HepG2 (cell line): Measurements from ENCODE around the gene LRRC25. TPM values are rescaled to one million over a fixed set of nuclear protein-coding genes. Genes with fewer than 3 reads are reported as not detected.

Experiments used
- ATAC-seq: fragments of 200-7000 bp; cut with Tn5 transposase; 3 replicates; pipeline ENCODE4 v1.9.1; 2020; ENCODE audit warnings: mild to moderate bottlenecking, moderate library complexity
- BruUV-seq: library from RNA; stranded (reverse); fragments of 400-500 nt; replicated peaks from 2 replicates; lab custom pipeline; 2021; lab: Mats Ljungman, UMichigan
- CTCF ChIA-PET: fragments of 300-600 bp; formaldehyde crosslinking; extraction: SDS; loops from one replicate; lab custom pipeline; 2021; ENCODE audit warnings: low total read pairs, inconsistent platforms, low intra/inter-chr PET ratio; lab: Yijun Ruan, JAX
- POLR2A ChIA-PET: fragments of 350-600 bp; sonication (Branson Sonifier 250); formaldehyde crosslinking; loops from one replicate; lab custom pipeline; 2020; ENCODE audit warnings: antibody characterized with exemption, inconsistent platforms; lab: Yijun Ruan, JAX
- DNase-seq: peaks from one replicate; pipeline ENCODE4 v3.0.0-alpha.2; 2015; ENCODE audit warnings: low spot score
- FAIRE-seq: peaks from 3 replicates; lab custom pipeline; 2011; peaks lifted over from hg19 to GRCh38; lab: Jason Lieb, UNC
- H2AFZ ChIP-seq: one replicate; pipeline ENCODE4 v1.6.1; 2011; ENCODE audit warnings: low read length, inconsistent platforms
- H3K27ac ChIP-seq: fragments of 300-600 bp; 3 replicates; pipeline ENCODE4 v1.8.0; 2011; ENCODE audit warnings: mixed run types, mild to moderate bottlenecking, mixed read lengths, low read length, inconsistent platforms; ENCODE audit not compliant: insufficient read depth; ENCODE audit errors: extremely low read length
- H3K27me3 ChIP-seq, 2 experiments: fragments of 200-600 bp in 1 of 2; 2 replicates in 1 of 2; 3 replicates in 1 of 2; pipeline versions ENCODE4 v1.6.0 to v1.8.0; 2011; ENCODE audit warnings: low read length in 2 of 2, mild to moderate bottlenecking in 2 of 2, moderate library complexity in 2 of 2, inconsistent platforms in 1 of 2; ENCODE audit not compliant: insufficient read depth in 2 of 2, control insufficient read depth in 1 of 2
- H3K36me3 ChIP-seq, 2 experiments: fragments of 200-600 bp in 1 of 2; replicated peaks in 1 of 2; 2 replicates in 1 of 2; 3 replicates in 1 of 2; pipeline versions ENCODE4 v1.5.1 to v1.8.0; 2011; ENCODE audit warnings: low read length in 2 of 2, inconsistent platforms in 1 of 2; ENCODE audit not compliant: insufficient read depth in 2 of 2, control insufficient read depth in 1 of 2
- H3K4me1 ChIP-seq: 2 replicates; pipeline ENCODE4 v1.5.1; 2012; ENCODE audit warnings: low read length, inconsistent platforms; ENCODE audit not compliant: insufficient read depth
- H3K4me2 ChIP-seq: 2 replicates; pipeline ENCODE4 v1.6.0; 2011; ENCODE audit warnings: low read depth, low read length, inconsistent platforms
- H3K4me3 ChIP-seq, 3 experiments: fragments of 200-600 bp in 1 of 3; sonication (generic), shearing (Covaris generic) in 1 of 3; replicated peaks in 1 of 3; 2 replicates each; pipeline ENCODE4 v1.5.1; 2011 to 2016; ENCODE audit warnings: low read length in 3 of 3, inconsistent platforms in 2 of 3, low read depth in 2 of 3, mild to moderate bottlenecking in 2 of 3, control low read depth in 1 of 3, mixed read lengths in 1 of 3; ENCODE audit not compliant: insufficient read depth in 1 of 3
- H3K79me2 ChIP-seq: one replicate; pipeline ENCODE4 v1.6.1; 2011; ENCODE audit warnings: low read length, inconsistent platforms; ENCODE audit not compliant: insufficient read depth
- H3K9ac ChIP-seq: 2 replicates; pipeline ENCODE4 v1.6.0; 2011; ENCODE audit warnings: mild to moderate bottlenecking, low read depth, low read length, inconsistent platforms; ENCODE audit not compliant: insufficient read depth
- H3K9me3 ChIP-seq: 2 replicates; pipeline ENCODE4 v1.5.1; 2012; ENCODE audit warnings: mild to moderate bottlenecking, low read length
- H4K20me1 ChIP-seq: 2 replicates; pipeline ENCODE4 v1.6.0; 2011; ENCODE audit warnings: inconsistent platforms, mild to moderate bottlenecking, low read length, moderate library complexity; ENCODE audit not compliant: insufficient read depth
- AGO2 ChIP-seq: fragments of 200-400 bp; formaldehyde crosslinking; optimal IDR thresholded peaks from 2 replicates; pipeline ENCODE3; 2017; ENCODE audit warnings: mild to moderate bottlenecking, low read depth, low read length, moderate library complexity
- ARID2 ChIP-seq: sonication (generic); formaldehyde crosslinking; IDR thresholded peaks from 2 replicates; pipeline ENCODE4 v1.8.1; 2022; ENCODE audit warnings: mild to moderate bottlenecking, missing genetic modification reagents, borderline replicate concordance
- RFX1 ChIP-seq: fragments of 450-650 bp; IDR thresholded peaks from 2 replicates; pipeline ENCODE4 v1.6.1; 2017
- ZNF44 ChIP-seq: sonication (generic); formaldehyde crosslinking; IDR thresholded peaks from 2 replicates; pipeline ENCODE4 v1.5.1; 2020; ENCODE audit warnings: mild to moderate bottlenecking, missing genetic modification reagents
- ZNF768 ChIP-seq: sonication (generic); formaldehyde crosslinking; IDR thresholded peaks from 2 replicates; pipeline ENCODE4 v1.4.0; 2020; ENCODE audit warnings: missing genetic modification reagents
- WGBS: methylation state at CpG from one replicate; pipeline ENCODE4 v1.1.6; 2017; ENCODE audit warnings: low lambda C conversion rate; 5-methylcytosine and 5-hydroxymethylcytosine counted together
- in situ Hi-C: cut with HindIII; loops from 2 replicates; pipeline ENCODE4 v1.10.0; 2017; ENCODE audit warnings: low pct_unique_long_range_greater_than_20kb; ENCODE audit not compliant: extremely low pct_ligation_motif_present
- intact Hi-C: fragments of 100-400 bp; cut with micrococcal nuclease; formaldehyde crosslinking; loops from one replicate; pipeline ENCODE4 v1.10.0; 2022; ENCODE audit not compliant: unreplicated experiment
- polyA plus RNA-seq, 8 experiments: library from polyadenylated mRNA; depleted of rRNA in 3 of 8; stranded (reverse) in 7 of 8; unstranded in 1 of 8; fragments of >200 nt; fragmentation: Illumina TruSeq in 4 of 8; extraction: Trizol in 4 of 8; gene quantifications; 2 replicates each; pipeline versions ENCODE4 v1.2.1 to v1.2.3, GENCODE V29; 2011 to 2016; ENCODE audit warnings: low read depth in 4 of 8, missing spikeins in 1 of 8, mixed read lengths in 1 of 8; ENCODE audit not compliant: insufficient read depth in 1 of 8
- total RNA-seq, 5 experiments: library from RNA; depleted of rRNA; stranded (reverse); fragments of >200 nt; fragmentation: Illumina TruSeq; extraction: Trizol; gene quantifications; 2 replicates each; pipeline ENCODE4 v1.2.3, GENCODE V29; 2016; ENCODE audit warnings: low read depth in 1 of 5

Gene LRRC25
- total and polyA plus RNA-seq, 2 of the 13 experiments (the other 11 are each of a cell fraction or from before 2014, with no cell fraction given): 0.13 to 0.53 TPM

GRCh38 chr19:18429717-18430416 is 32.4 kb upstream of the LRRC25 start:
- no peak overlapping the region for H3K4me2 ChIP-seq
- no peaks in the 10 kb centered on the region for H3K27me3 ChIP-seq
- no peaks in the 10 kb centered on the region for H3K9me3 ChIP-seq
- in situ Hi-C loops: no loop called here
- peak; percentile 97 for TF ChIP-seq ZNF768
- TF ChIP-seq ARID2 (CRISPR knock-in tag): no peak
- TF ChIP-seq, all 625 proteins: peak for 1
- 97% methylated on average over 10 of the region's 13 CpGs for WGBS
- Histone ChIP-seq H3K4me3 (no peak overlapping the region), H4K20me1 (no peaks in the 10 kb centered on the region), H3K4me1 (no peaks in the 10 kb centered on the region), H2AFZ (no peak overlapping the region), H3K9ac (no peak overlapping the region), H3K27ac (no peak overlapping the region), H3K79me2 (no peaks in the 10 kb centered on the region), H3K36me3 (peaks cover 1 to 3% of the 10 kb centered on the region in 2 experiments; a peak in 2 of 5 replicates)
- FAIRE-seq: no peak
- CTCF ChIA-PET: no interaction called here
- no peak for ATAC-seq
- BruUV-seq: no TSS peak
- DNase-seq: no peak
- intact Hi-C loops: no loop called here
- POLR2A ChIA-PET: no interaction called here

DNA sequence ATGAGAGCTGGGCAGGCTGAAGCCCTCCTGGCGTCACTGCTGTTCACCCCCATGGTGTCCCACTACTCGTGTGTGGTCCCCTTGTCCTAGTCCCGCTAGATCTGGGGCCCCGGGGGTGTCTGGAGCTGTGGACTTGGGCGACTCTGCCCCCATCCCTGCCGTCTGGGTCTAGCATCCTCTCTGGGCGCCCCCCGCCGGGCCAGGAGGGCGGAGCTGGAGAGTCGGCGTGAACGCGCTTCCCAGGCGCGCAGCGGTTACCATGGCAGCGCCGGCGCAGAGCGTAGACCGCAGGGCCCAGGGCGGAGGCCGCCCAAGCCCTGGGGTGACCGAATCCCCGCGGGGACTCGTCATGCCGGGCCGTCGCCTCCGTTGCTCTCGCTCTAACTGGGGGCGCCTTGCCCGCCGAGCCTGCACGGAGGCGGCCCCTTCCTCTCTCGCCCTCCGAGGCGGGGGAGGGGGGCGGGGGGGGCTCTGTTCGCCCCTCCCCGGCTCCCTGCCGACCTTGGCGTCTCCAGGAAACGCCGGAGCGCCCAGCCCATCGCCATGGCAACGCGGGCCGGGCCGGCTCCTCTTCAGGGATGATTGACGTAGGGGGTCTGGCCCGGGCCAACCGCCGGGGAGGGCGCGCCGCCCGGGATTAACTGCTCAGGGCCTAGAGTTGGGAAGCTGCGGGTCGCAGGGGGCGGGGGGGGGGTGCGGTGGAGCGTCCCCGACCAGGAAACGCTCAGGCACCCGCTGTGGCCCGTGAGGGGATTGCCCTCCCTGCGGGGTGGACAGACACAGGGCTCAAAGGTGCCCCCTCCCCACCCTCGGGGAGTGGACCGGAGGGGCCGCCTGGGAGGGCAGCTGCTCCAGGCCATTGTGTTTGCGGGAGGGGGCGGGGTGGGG is 31.6 kb upstream of the LRRC25 start:
- CTCF ChIA-PET: no interaction called here
- WGBS: 100% methylated on average over 7 of the region's 77 CpGs

More for the DNA sequence above, 31.6 kb upstream of the LRRC25 start:
- Histone ChIP-seq H3K27ac (no peak overlapping the region), H3K4me2 (no peak overlapping the region), H3K27me3 (no peaks in the 10 kb centered on the region), H3K4me3 (no peak overlapping the region), H3K9me3 (no peaks in the 10 kb centered on the region), H4K20me1 (no peaks in the 10 kb centered on the region), H3K4me1 (no peaks in the 10 kb centered on the region), H3K9ac (no peak overlapping the region), H3K36me3 (peaks cover 1 to 3% of the 10 kb centered on the region in 2 experiments; a peak in 2 of 5 replicates), H2AFZ (no peak overlapping the region), H3K79me2 (no peaks in the 10 kb centered on the region)
- intact Hi-C loops (no loop called here), in situ Hi-C loops (no loop called here)
- FAIRE-seq: no peak
- no peak for DNase-seq
- TF ChIP-seq ZNF44 (CRISPR knock-in tag) (no peak), RFX1 (0 out of 2 replicates have a peak, but pooled peaks have one; percentile 25), AGO2 (peak; percentile 15)
- BruUV-seq: no TSS peak
- ATAC-seq: no peak
- POLR2A ChIA-PET: no interaction called here
